Measurements from ENCODE around the gene FUOM. TPM values are rescaled to one million over a fixed set of nuclear protein-coding genes. Genes with fewer than 3 reads are reported as not detected.

The FUOM gene
- total RNA-seq, 1 donor from 2014 or later = 9.3 TPM

GRCh38 chr10:133379152-133379800 lies 21.5 kb upstream of the FUOM start, which contains the start of gene PAOX:
TSS of gene PAOX (plus strand) at chr10:133379262. CDS start at chr10:133379317, 55 bp downstream.
- H3K27me3 ChIP-seq = peaks cover 57% of the 10 kb centered on the region
- DNase-seq (ENCODE audit: low spot score) = peak; percentile 89
- peak within 1 kb of the TSS; percentile 87 for H3K4me3 Mint-ChIP-seq

GRCh38 chr10:133378251-133379096 lies 20.7 kb upstream of the FUOM start:
- Histone ChIP-seq H3K9me3 (ENCODE audit: low read depth) (no peaks in the 10 kb centered on the region), H3K27ac (no peak overlapping the region), H3K27me3 (peaks cover 63% of the 10 kb centered on the region), H3K4me3 (peak overlapping the region; percentile 67), H3K36me3 (no peaks in the 10 kb centered on the region), H3K4me1 (peaks cover 9% of the 10 kb centered on the region), H3K9ac (no peak overlapping the region), H4K20me1 (ENCODE audit: low read depth) (peaks cover 6% of the 10 kb centered on the region), H3K4me2 (peak overlapping the region; percentile 98), H3F3A (ENCODE audit: low read depth) (peaks cover 21% of the 10 kb centered on the region), H2AFZ (replicated peaks) (peak overlapping the region; percentile 92), H3K79me2 (ENCODE audit: low read depth) (no peaks in the 10 kb centered on the region)
- H3K27ac Mint-ChIP-seq = no peak overlapping the region
- H3K9me3 Mint-ChIP-seq = no peaks in the 10 kb centered on the region
- peaks cover 12% of the 10 kb centered on the region for H3K27me3 Mint-ChIP-seq (ENCODE audit: insufficient read depth, low read depth)
- TF ChIP-seq, protein P1, sequence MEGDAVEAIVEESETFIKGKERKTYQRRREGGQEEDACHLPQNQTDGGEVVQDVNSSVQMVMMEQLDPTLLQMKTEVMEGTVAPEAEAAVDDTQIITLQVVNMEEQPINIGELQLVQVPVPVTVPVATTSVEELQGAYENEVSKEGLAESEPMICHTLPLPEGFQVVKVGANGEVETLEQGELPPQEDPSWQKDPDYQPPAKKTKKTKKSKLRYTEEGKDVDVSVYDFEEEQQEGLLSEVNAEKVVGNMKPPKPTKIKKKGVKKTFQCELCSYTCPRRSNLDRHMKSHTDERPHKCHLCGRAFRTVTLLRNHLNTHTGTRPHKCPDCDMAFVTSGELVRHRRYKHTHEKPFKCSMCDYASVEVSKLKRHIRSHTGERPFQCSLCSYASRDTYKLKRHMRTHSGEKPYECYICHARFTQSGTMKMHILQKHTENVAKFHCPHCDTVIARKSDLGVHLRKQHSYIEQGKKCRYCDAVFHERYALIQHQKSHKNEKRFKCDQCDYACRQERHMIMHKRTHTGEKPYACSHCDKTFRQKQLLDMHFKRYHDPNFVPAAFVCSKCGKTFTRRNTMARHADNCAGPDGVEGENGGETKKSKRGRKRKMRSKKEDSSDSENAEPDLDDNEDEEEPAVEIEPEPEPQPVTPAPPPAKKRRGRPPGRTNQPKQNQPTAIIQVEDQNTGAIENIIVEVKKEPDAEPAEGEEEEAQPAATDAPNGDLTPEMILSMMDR (IDR thresholded peaks at IDR 0.05) = no peak
- TF ChIP-seq EZH2phosphoT487 (IDR thresholded peaks at IDR 0.05) = no peak
- TF ChIP-seq EZH2 (IDR thresholded peaks at IDR 0.05) = peak; percentile 31
- H3K4me1 Mint-ChIP-seq = peaks cover 17% of the 10 kb centered on the region
- peak overlapping the region; percentile 87 for H3K4me3 Mint-ChIP-seq
- no peaks in the 10 kb centered on the region for H3K36me3 Mint-ChIP-seq
- DNase-seq (ENCODE audit: low spot score) = peak; percentile 82

More at GRCh38 chr10:133379152-133379800, 21.5 kb upstream of the FUOM start, which contains the start of gene PAOX:
- H3K9me3 ChIP-seq (ENCODE audit: low read depth) = no peaks in the 10 kb centered on the region
- H3K79me2 ChIP-seq (ENCODE audit: low read depth) = no peaks in the 10 kb centered on the region
- peak within 1 kb of the TSS; percentile 57 for H3K9ac ChIP-seq
- H3K4me1 ChIP-seq = peaks cover 4% of the 10 kb centered on the region
- Mint-ChIP-seq H3K36me3 (no peaks in the 10 kb centered on the region), H3K27me3 (ENCODE audit: insufficient read depth, low read depth) (peaks cover 12% of the 10 kb centered on the region), H3K27ac (no peak within 1 kb of the TSS), H3K9me3 (no peaks in the 10 kb centered on the region), H3K4me1 (peaks cover 14% of the 10 kb centered on the region)
- H2AFZ ChIP-seq (replicated peaks) = peak within 1 kb of the TSS; percentile 92
- no peak for TF ChIP-seq EZH2 (IDR thresholded peaks at IDR 0.05)
- TF ChIP-seq, protein P1 (IDR thresholded peaks at IDR 0.05) = no peak
- TF ChIP-seq EZH2phosphoT487 (IDR thresholded peaks at IDR 0.05) = no peak
- H3K36me3 ChIP-seq = no peaks in the 10 kb centered on the region
- peaks cover 14% of the 10 kb centered on the region for H3F3A ChIP-seq (ENCODE audit: low read depth)
- H3K27ac ChIP-seq = no peak within 1 kb of the TSS
- H3K4me3 ChIP-seq = peak within 1 kb of the TSS; percentile 81
- peak within 1 kb of the TSS; percentile 98 for H3K4me2 ChIP-seq
- peaks cover 6% of the 10 kb centered on the region for H4K20me1 ChIP-seq (ENCODE audit: low read depth)

- no peak overlapping the region for H3K27ac Mint-ChIP-seq
- no peaks in the 10 kb centered on the region for H3K79me2 ChIP-seq (ENCODE audit: low read depth)
- peak overlapping the region; percentile 67 for H3K4me3 ChIP-seq
Measured at GRCh38 chr10:133377818-133378250, 20.0 kb upstream of the FUOM start.

More at GRCh38 chr10:133377818-133378250, 20.0 kb upstream of the FUOM start:
- H3K9me3 ChIP-seq (ENCODE audit: low read depth) = no peaks in the 10 kb centered on the region
- no peak overlapping the region for H3K9ac ChIP-seq
- H3F3A ChIP-seq (ENCODE audit: low read depth) = peaks cover 21% of the 10 kb centered on the region
- Mint-ChIP-seq H3K36me3 (no peaks in the 10 kb centered on the region), H3K27me3 (ENCODE audit: insufficient read depth, low read depth) (peaks cover 12% of the 10 kb centered on the region), H3K4me3 (peak overlapping the region; percentile 87), H3K4me1 (peaks cover 17% of the 10 kb centered on the region), H3K9me3 (no peaks in the 10 kb centered on the region)
- peak overlapping the region; percentile 98 for H3K4me2 ChIP-seq
- H4K20me1 ChIP-seq (ENCODE audit: low read depth) = peaks cover 6% of the 10 kb centered on the region
- H3K27me3 ChIP-seq = peaks cover 63% of the 10 kb centered on the region
- peak overlapping the region; percentile 92 for H2AFZ ChIP-seq (replicated peaks)
- TF ChIP-seq EZH2 (IDR thresholded peaks at IDR 0.05) = no peak
- TF ChIP-seq, protein P1 (IDR thresholded peaks at IDR 0.05) = no peak
- TF ChIP-seq EZH2phosphoT487 (IDR thresholded peaks at IDR 0.05) = no peak
- H3K4me1 ChIP-seq = peaks cover 9% of the 10 kb centered on the region
- no peak overlapping the region for H3K27ac ChIP-seq
- DNase-seq (ENCODE audit: low spot score) = no peak
- H3K36me3 ChIP-seq = no peaks in the 10 kb centered on the region

Measured in neural progenitor cell (in vitro differentiated cells).